Activated T-helper 1 cell treated with anti-CD3 and anti-CD28 coated beads, Interleukin-12 subunit alpha, Interleukin-12 subunit beta, Interleukin-2, Interleukin-4 antibody, amounts not matched to agents 30 ng/mL and 10 ng/mL and 1 ng/mL, durations not matched to agents 14 hours and 24 hours and 36 hours (primary cell): ENCODE results near the gene KRTAP1-4. TPM values are rescaled to one million over a fixed set of nuclear protein-coding genes. Genes with fewer than 3 reads are reported as not detected.
"Not testable (repeated sequence)": the region's sequence is repeated elsewhere in the genome, so short reads cannot be mapped to it uniquely, and the experiment has no call there.

Source experiments
- DNase-seq: peaks from one replicate; pipeline ENCODE4 v3.0.0; 2021; ENCODE audit warnings: low spot score
- H3K27ac Mint-ChIP-seq: one replicate; pipeline ENCODE4 v1.8.0; 2021; ENCODE audit warnings: mild to moderate bottlenecking, mixed read lengths
- H3K27me3 Mint-ChIP-seq: one replicate; pipeline ENCODE4 v1.8.0; 2022; ENCODE audit warnings: mild to moderate bottlenecking, moderate library complexity, mixed read lengths; ENCODE audit not compliant: insufficient read depth
- H3K36me3 Mint-ChIP-seq: one replicate; pipeline ENCODE4 v1.8.0; 2021; ENCODE audit warnings: low read depth, mixed read lengths
- H3K4me1 Mint-ChIP-seq: one replicate; pipeline ENCODE4 v1.8.0; 2021; ENCODE audit warnings: low read depth, mixed read lengths
- H3K4me3 Mint-ChIP-seq: one replicate; pipeline ENCODE4 v1.8.0; 2021; ENCODE audit warnings: mild to moderate bottlenecking, moderate library complexity, mixed read lengths
- H3K9me3 Mint-ChIP-seq: one replicate; pipeline ENCODE4 v1.8.0; 2021; ENCODE audit warnings: mixed read lengths
- intact Hi-C: fragments of 100-400 bp; cut with micrococcal nuclease; formaldehyde crosslinking; loops from one replicate; pipeline ENCODE4 v1.15.1; 2024
- total RNA-seq: library from RNA; stranded (reverse); gene quantifications from 2 replicates; pipeline ENCODE4 v1.2.3, GENCODE V29; 2022

The KRTAP1-4 gene, protein sequence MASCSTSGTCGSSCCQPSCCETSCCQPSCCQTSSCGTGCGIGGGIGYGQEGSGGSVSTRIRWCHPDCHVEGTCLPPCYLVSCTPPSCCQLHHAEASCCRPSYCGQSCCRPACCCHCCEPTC
- total RNA-seq = not detected in 2 replicates

DNA sequence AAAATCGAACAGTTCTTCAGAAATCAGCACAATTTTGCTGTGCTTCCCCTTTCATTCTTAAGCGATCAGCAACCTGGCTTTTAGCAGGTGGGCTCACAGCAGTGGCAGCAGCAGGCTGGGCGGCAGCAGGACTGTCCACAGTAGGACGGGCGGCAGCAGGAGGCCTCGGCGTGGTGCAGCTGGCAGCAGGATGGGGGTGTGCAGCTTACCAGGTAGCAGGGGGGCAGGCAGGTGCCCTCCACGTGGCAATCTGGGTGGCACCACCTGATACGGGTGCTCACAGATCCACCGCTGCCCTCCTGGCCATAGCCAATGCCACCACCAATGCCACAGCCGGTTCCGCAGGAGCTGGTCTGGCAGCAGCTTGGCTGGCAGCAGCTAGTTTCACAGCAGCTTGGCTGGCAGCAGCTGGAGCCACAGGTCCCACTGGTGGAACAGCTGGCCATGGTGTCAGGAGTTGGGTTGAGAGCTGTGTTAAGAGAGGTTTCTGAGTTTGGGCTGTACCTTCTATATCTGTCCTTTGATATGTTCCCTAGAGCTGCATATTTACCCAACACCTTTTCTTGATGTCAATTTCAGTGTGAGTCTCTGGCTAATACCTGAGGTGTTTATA, at the start of gene KRTAP1-4:
KRTAP1-4 (minus strand) TSS at position 563 of the 613 bp plus-strand sequence; CDS start at position 446, 117 bp downstream.
- Mint-ChIP-seq H3K4me3 (no peak within 1 kb of the TSS), H3K9me3 (no peaks in the 10 kb centered on the region), H3K36me3 (no peaks in the 10 kb centered on the region), H3K27me3 (peaks cover 6% of the 10 kb centered on the region), H3K27ac (no peak within 1 kb of the TSS), H3K4me1 (no peaks in the 10 kb centered on the region)
- intact Hi-C loops = no loop called here
- no peak for DNase-seq

DNA sequence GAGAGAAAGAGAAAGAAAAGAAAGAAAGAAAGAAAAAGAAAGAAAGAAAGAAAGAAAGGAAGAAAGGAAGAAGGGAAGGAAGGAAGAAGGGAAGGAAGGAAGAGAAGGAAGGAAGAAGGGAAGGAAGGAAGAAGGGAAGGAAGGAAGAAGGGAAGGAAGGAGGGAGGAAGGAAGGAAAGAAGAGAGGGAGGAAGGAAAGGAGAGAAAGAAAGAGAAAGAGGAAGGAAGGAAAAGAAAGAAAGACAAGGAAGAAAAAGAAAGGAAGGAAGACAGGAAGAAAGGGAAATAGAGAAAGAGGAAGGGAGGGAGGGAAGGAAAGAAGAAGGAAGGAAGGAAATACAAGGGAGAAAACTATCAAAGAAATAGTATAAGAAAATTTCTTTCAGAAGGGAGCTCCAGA, 46.8 kb upstream of the KRTAP1-4 start:
- H3K36me3 Mint-ChIP-seq = no peaks in the 10 kb centered on the region
- H3K9me3 Mint-ChIP-seq = no peaks in the 10 kb centered on the region
- intact Hi-C loops = no loop called here

GRCh38 chr17:41073676-41074075, 43.7 kb upstream of the KRTAP1-4 start:
- H3K27me3 Mint-ChIP-seq = peaks cover 4% of the 10 kb centered on the region

More for the DNA sequence above, 46.8 kb upstream of the KRTAP1-4 start:
- Mint-ChIP-seq H3K27ac (no peak overlapping the region), H3K4me1 (no peaks in the 10 kb centered on the region), H3K4me3 (no peak overlapping the region), H3K27me3 (peaks cover 2% of the 10 kb centered on the region)
- DNase-seq = no peak

GRCh38 chr17:41071606-41072360, 41.8 kb upstream of the KRTAP1-4 start:
- Mint-ChIP-seq H3K27me3 (peaks cover 4% of the 10 kb centered on the region), H3K4me1 (no peaks in the 10 kb centered on the region), H3K9me3 (no peaks in the 10 kb centered on the region), H3K27ac (no peak overlapping the region), H3K4me3 (no peak overlapping the region), H3K36me3 (no peaks in the 10 kb centered on the region)
- no peak for DNase-seq
- intact Hi-C loops = no loop called here

More at GRCh38 chr17:41073676-41074075, 43.7 kb upstream of the KRTAP1-4 start:
- H3K36me3 Mint-ChIP-seq = no peaks in the 10 kb centered on the region
- H3K9me3 Mint-ChIP-seq = no peaks in the 10 kb centered on the region
- H3K27ac Mint-ChIP-seq = no peak overlapping the region
- no peaks in the 10 kb centered on the region for H3K4me1 Mint-ChIP-seq
- no peak for DNase-seq
- intact Hi-C loops = no loop called here
- no peak overlapping the region for H3K4me3 Mint-ChIP-seq

GRCh38 chr17:41069031-41069430, 39.0 kb upstream of the KRTAP1-4 start:
- no peaks in the 10 kb centered on the region for H3K36me3 Mint-ChIP-seq
- H3K27ac Mint-ChIP-seq = no peak overlapping the region
- H3K4me3 Mint-ChIP-seq = no peak overlapping the region
- peaks cover 4% of the 10 kb centered on the region for H3K27me3 Mint-ChIP-seq
- H3K9me3 Mint-ChIP-seq = no peaks in the 10 kb centered on the region
- H3K4me1 Mint-ChIP-seq = no peaks in the 10 kb centered on the region
- DNase-seq = no peak
- intact Hi-C loops = no loop called here

DNA sequence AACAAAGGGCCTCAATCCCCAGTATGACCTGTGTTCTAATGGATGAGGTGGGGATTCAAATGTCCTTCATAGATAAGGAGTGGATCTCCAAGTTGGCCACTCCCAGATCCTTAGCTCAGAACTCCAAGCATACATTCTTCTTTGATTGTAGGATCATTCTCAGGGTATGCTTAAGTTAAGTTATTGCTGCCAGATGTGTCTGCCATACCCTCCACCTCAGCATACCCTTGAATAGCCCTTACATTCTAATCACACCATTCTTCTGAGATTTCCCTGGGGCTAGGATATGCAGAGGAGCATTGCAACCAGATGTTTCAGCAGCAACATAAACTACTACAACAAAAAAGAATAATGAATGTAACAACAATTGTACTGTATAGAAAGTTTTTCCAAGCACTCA, 37.3 kb upstream of the KRTAP1-4 start:
- Mint-ChIP-seq H3K27me3 (peaks cover 4% of the 10 kb centered on the region), H3K4me1 (no peaks in the 10 kb centered on the region), H3K4me3 (no peak overlapping the region), H3K27ac (no peak overlapping the region), H3K36me3 (no peaks in the 10 kb centered on the region), H3K9me3 (no peaks in the 10 kb centered on the region)
- DNase-seq = no peak
- intact Hi-C loops = no loop called here

- H3K9me3 Mint-ChIP-seq = no peaks in the 10 kb centered on the region
- no peaks in the 10 kb centered on the region for H3K36me3 Mint-ChIP-seq
- intact Hi-C loops = no loop called here
- DNase-seq = no peak
- H3K4me1 Mint-ChIP-seq = no peaks in the 10 kb centered on the region
- peaks cover 6% of the 10 kb centered on the region for H3K27me3 Mint-ChIP-seq
- H3K27ac Mint-ChIP-seq = no peak within 1 kb of the TSS
- no peak within 1 kb of the TSS for H3K4me3 Mint-ChIP-seq
These were observed 36.0 kb upstream of the KRTAP1-4 start, which contains the start of gene KRTAP2-4 for GRCh38 chr17:41065829-41066624. TSS of gene KRTAP2-4 (minus strand) at chr17:41065879. CDS start at chr17:41065845, 34 bp downstream.

- intact Hi-C loops, H3K27ac Mint-ChIP-seq, H3K4me1 Mint-ChIP-seq, DNase-seq, H3K36me3 Mint-ChIP-seq, H3K9me3 Mint-ChIP-seq, H3K4me3 Mint-ChIP-seq: not testable (repeated sequence)
- peaks cover 14% of the 10 kb centered on the region for H3K27me3 Mint-ChIP-seq
These were observed 35.2 kb upstream of the KRTAP1-4 start for GRCh38 chr17:41065016-41065689.

DNA sequence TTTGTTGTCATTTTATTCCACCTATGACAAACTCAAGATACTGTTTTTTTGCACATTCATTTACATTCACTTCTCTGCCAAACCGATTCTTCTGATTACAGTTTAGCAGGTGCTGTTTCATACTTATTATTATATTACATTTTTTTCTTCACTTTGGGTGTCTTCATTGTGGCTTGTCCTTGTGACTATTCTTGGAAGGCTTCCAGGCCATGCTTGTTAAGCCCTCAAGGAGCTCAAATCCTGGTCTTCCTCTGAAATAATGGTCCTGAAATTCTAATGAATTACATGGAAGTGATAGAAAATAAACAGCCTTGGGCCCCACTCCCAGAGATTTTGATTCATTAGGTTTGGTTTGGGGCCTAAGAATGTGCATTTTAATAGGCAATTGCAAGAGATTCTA, 34.3 kb upstream of the KRTAP1-4 start:
- Mint-ChIP-seq H3K27ac (no peak overlapping the region), H3K4me3 (no peak overlapping the region), H3K27me3 (peaks cover 15% of the 10 kb centered on the region), H3K9me3 (no peaks in the 10 kb centered on the region), H3K4me1 (no peaks in the 10 kb centered on the region), H3K36me3 (no peaks in the 10 kb centered on the region)
- DNase-seq = no peak
- intact Hi-C loops = no loop called here

DNA sequence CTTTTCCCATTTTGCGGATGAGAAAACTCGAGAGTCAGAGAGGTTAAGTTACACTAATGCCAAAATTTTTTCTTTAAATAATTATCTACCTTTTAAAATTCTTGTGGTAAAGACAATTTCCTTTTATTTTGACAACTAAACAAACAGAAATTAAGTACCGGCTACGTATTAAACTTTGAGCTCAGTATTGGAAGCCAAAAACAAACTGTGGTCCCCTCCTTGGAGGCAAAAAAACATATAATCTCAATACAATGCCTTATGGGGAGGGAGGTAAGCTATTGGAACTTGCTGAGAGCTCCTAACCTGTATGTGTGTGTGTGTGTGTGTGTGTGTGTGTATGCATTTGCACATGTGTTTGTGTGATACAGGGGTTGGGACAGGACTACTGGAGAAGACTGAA, 33.5 kb upstream of the KRTAP1-4 start:
- DNase-seq = no peak
- Mint-ChIP-seq H3K4me1 (no peaks in the 10 kb centered on the region), H3K36me3 (no peaks in the 10 kb centered on the region), H3K9me3 (no peaks in the 10 kb centered on the region), H3K27ac (no peak overlapping the region), H3K4me3 (no peak overlapping the region), H3K27me3 (peaks cover 19% of the 10 kb centered on the region)
- intact Hi-C loops = no loop called here

DNA sequence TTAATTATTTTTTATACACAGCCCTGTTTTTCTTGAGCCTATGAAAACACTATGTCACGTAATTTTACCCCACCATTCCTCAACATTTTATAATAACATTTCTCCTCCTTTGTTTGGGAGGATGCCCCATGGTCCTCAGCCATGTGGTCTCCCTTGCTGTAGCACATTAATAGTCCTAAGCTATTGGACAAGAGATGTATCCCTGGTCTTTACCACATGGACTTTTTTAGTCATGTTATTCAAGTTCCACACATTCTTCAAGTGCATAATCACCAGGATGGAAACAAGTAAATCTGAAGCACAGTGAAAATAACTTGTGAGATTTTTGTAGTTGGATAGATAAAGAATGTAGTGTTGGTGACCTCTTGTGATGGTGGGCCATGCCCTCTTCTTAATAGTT, 32.0 kb upstream of the KRTAP1-4 start:
- intact Hi-C loops = no loop called here
- H3K27ac Mint-ChIP-seq = no peak overlapping the region
- no peak for DNase-seq
- H3K36me3 Mint-ChIP-seq = no peaks in the 10 kb centered on the region
- H3K9me3 Mint-ChIP-seq = peaks cover 6% of the 10 kb centered on the region
- no peaks in the 10 kb centered on the region for H3K4me1 Mint-ChIP-seq
- peaks cover 19% of the 10 kb centered on the region for H3K27me3 Mint-ChIP-seq
- H3K4me3 Mint-ChIP-seq = no peak overlapping the region

GRCh38 chr17:41060052-41060604, 30.1 kb upstream of the KRTAP1-4 start, which contains the start of gene KRTAP2-3:
TSS of gene KRTAP2-3 (minus strand) at chr17:41060114. CDS start at chr17:41060050, 64 bp downstream.
- Mint-ChIP-seq H3K4me3 (no peak within 1 kb of the TSS), H3K27me3 (peaks cover 21% of the 10 kb centered on the region)

More at GRCh38 chr17:41060052-41060604, 30.1 kb upstream of the KRTAP1-4 start, which contains the start of gene KRTAP2-3:
- no peak for DNase-seq
- no peaks in the 10 kb centered on the region for H3K4me1 Mint-ChIP-seq
- H3K27ac Mint-ChIP-seq = no peak within 1 kb of the TSS
- H3K9me3 Mint-ChIP-seq = peaks cover 6% of the 10 kb centered on the region
- intact Hi-C loops = no loop called here
- H3K36me3 Mint-ChIP-seq = no peaks in the 10 kb centered on the region
